Mesenchymal stem cell (in vitro differentiated cells and primary cell): ENCODE results near the gene RSBN1L.

Experiments
- DNase-seq: peaks from one replicate; pipeline ENCODE4 v3.0.0-alpha.2; 2013
- H2AFZ ChIP-seq: one replicate; pipeline ENCODE4 v1.6.1; 2013; ENCODE audit warnings: low read depth, mild to moderate bottlenecking, control low read depth, inconsistent platforms, low read length, moderate library complexity
- H2AK5ac ChIP-seq: 2 replicates; pipeline ENCODE4 v1.6.1; 2013; ENCODE audit warnings: low read length, moderate library complexity, mild to moderate bottlenecking, inconsistent platforms; ENCODE audit not compliant: severe bottlenecking
- H2BK120ac ChIP-seq: one replicate; pipeline ENCODE4 v1.6.1; 2013; ENCODE audit warnings: low read depth, mild to moderate bottlenecking, inconsistent platforms, low read length, moderate library complexity
- H2BK12ac ChIP-seq, 2 experiments: one replicate each; pipeline ENCODE4 v1.6.1; 2013; ENCODE audit warnings: inconsistent platforms in 2 of 2, low read length in 2 of 2, mild to moderate bottlenecking in 2 of 2, moderate library complexity in 2 of 2, control low read depth in 1 of 2
- H2BK15ac ChIP-seq: one replicate; pipeline ENCODE4 v1.6.1; 2013; ENCODE audit warnings: mild to moderate bottlenecking, low read depth, inconsistent platforms; ENCODE audit not compliant: poor library complexity, severe bottlenecking
- H2BK5ac ChIP-seq: 2 replicates; pipeline ENCODE4 v1.6.1; 2013; ENCODE audit warnings: low read depth, mild to moderate bottlenecking, low read length, control low read depth, inconsistent platforms; ENCODE audit not compliant: poor library complexity, severe bottlenecking
- H3K14ac ChIP-seq, 2 experiments: one replicate each; pipeline ENCODE4 v1.6.1; 2013; ENCODE audit warnings: inconsistent platforms in 2 of 2, low read length in 2 of 2, control low read depth in 1 of 2, mild to moderate bottlenecking in 1 of 2, moderate library complexity in 1 of 2
- H3K18ac ChIP-seq, 2 experiments: one replicate each; pipeline ENCODE4 v1.6.1; 2013; ENCODE audit warnings: inconsistent platforms in 2 of 2, low read length in 2 of 2, control low read depth in 1 of 2, low read depth in 1 of 2, mild to moderate bottlenecking in 1 of 2
- H3K23ac ChIP-seq, 2 experiments: one replicate each; pipeline ENCODE4 v1.6.1; 2013; ENCODE audit warnings: inconsistent platforms in 2 of 2, low read length in 2 of 2, mild to moderate bottlenecking in 2 of 2, moderate library complexity in 2 of 2, control low read depth in 1 of 2
- H3K27ac ChIP-seq: 2 replicates; pipeline ENCODE4 v1.5.1; 2013; ENCODE audit warnings: mild to moderate bottlenecking, moderate library complexity, low read length, control low read depth, inconsistent platforms; ENCODE audit not compliant: poor library complexity, severe bottlenecking
- H3K27me3 ChIP-seq, 2 experiments: 2 replicates each; pipeline versions ENCODE4 v1.6.1 to v1.7.0; 2013; ENCODE audit warnings: low read length in 2 of 2, mild to moderate bottlenecking in 2 of 2, moderate library complexity in 2 of 2, control low read depth in 1 of 2, inconsistent platforms in 1 of 2; ENCODE audit not compliant: control insufficient read depth in 1 of 2, insufficient read depth in 1 of 2
- H3K36me3 ChIP-seq, 2 experiments: 2 replicates each; pipeline versions ENCODE4 v1.6.1 to v1.7.0; 2013; ENCODE audit warnings: low read length in 2 of 2, control low read depth in 1 of 2, inconsistent platforms in 1 of 2, low read depth in 1 of 2, mild to moderate bottlenecking in 1 of 2; ENCODE audit not compliant: insufficient read depth in 2 of 2, control insufficient read depth in 1 of 2
- H3K4ac ChIP-seq, 2 experiments: one replicate each; pipeline ENCODE4 v1.6.1; 2013; ENCODE audit warnings: inconsistent platforms in 2 of 2, low read length in 2 of 2, mild to moderate bottlenecking in 2 of 2, moderate library complexity in 2 of 2, control low read depth in 1 of 2, low read depth in 1 of 2
- H3K4me1 ChIP-seq: 2 replicates; pipeline ENCODE4 v1.6.1; 2013; ENCODE audit warnings: low read depth, low read length, control low read depth; ENCODE audit not compliant: control insufficient read depth, insufficient read depth
- H3K4me2 ChIP-seq: 2 replicates; pipeline ENCODE4 v1.6.1; 2013; ENCODE audit warnings: low read length, mild to moderate bottlenecking, inconsistent platforms; ENCODE audit not compliant: poor library complexity, severe bottlenecking
- H3K4me3 ChIP-seq, 2 experiments: 2 replicates each; pipeline versions ENCODE4 v1.5.1 to v1.7.0; 2013; ENCODE audit warnings: low read length in 2 of 2, mild to moderate bottlenecking in 2 of 2, control low read depth in 1 of 2, low read depth in 1 of 2; ENCODE audit not compliant: insufficient read depth in 1 of 2
- H3K79me1 ChIP-seq: replicated peaks from 2 replicates; pipeline ENCODE4 v1.6.1; 2013; ENCODE audit warnings: mild to moderate bottlenecking, control low read depth, low read length, inconsistent platforms; ENCODE audit not compliant: poor library complexity, severe bottlenecking
- H3K9ac ChIP-seq: 2 replicates; pipeline ENCODE4 v1.7.0; 2013; ENCODE audit warnings: mild to moderate bottlenecking, low read length, moderate library complexity
- H3K9me3 ChIP-seq: 2 replicates; pipeline ENCODE4 v1.7.0; 2013; ENCODE audit warnings: mild to moderate bottlenecking, low read length; ENCODE audit not compliant: control insufficient read depth
- H4K8ac ChIP-seq: one replicate; pipeline ENCODE4 v1.6.1; 2013; ENCODE audit warnings: inconsistent platforms, mild to moderate bottlenecking, low read length, moderate library complexity
- H4K91ac ChIP-seq: one replicate; pipeline ENCODE4 v1.6.1; 2013; ENCODE audit warnings: mild to moderate bottlenecking, low read length, inconsistent platforms
- WGBS: methylation state at CpG from one replicate; pipeline ENCODE4 v1.1.7; 2013; ENCODE audit warnings: mixed read lengths; 5-methylcytosine and 5-hydroxymethylcytosine counted together

The RSBN1L gene

DNA sequence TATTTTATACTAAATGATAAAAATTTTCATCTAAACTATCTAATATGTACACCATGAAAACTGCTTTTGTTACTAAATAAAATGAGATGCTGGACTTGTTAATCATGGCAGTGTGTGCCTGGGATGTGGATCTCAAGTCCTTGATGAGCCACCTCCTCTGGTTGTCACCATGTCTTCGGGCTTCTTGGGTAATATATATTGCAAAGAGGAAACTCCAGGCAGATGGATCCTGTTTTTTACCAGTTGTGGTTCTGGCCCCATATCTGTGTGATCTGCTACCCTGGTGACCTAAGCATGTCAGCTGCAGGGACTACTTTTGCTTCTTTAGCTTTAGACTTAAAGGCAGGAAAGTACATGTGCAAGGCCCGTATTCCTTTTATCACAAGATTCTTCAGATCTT lies 55.8 kb downstream of the RSBN1L start:
- H3K79me1 ChIP-seq = peaks cover 24% of the 10 kb centered on the region
- H3K14ac ChIP-seq = no peak overlapping the region
- H2BK120ac ChIP-seq = no peak overlapping the region
- WGBS = 85% methylated on average over 2 of the region's 2 CpGs
- H3K4me3 ChIP-seq = no peak overlapping the region
- no peak overlapping the region for H2BK5ac ChIP-seq
- no peak overlapping the region for H2BK15ac ChIP-seq
- H3K27me3 ChIP-seq = no peaks in the 10 kb centered on the region
- no peak overlapping the region for H2BK12ac ChIP-seq
- no peak overlapping the region for H3K4me2 ChIP-seq
- no peak for DNase-seq
- peaks cover 4 to 34% of the 10 kb centered on the region in 2 experiments for H3K36me3 ChIP-seq
- no peaks in the 10 kb centered on the region for H3K4me1 ChIP-seq
- no peak overlapping the region for H3K23ac ChIP-seq
- H4K8ac ChIP-seq = no peak overlapping the region
- no peak overlapping the region for H3K27ac ChIP-seq
- no peak overlapping the region for H3K4ac ChIP-seq
- H3K9ac ChIP-seq = no peak overlapping the region
- no peak overlapping the region for H4K91ac ChIP-seq
- no peak overlapping the region for H3K18ac ChIP-seq
- H2AFZ ChIP-seq = no peak overlapping the region
- no peaks in the 10 kb centered on the region for H3K9me3 ChIP-seq
- no peak overlapping the region for H2AK5ac ChIP-seq

DNA sequence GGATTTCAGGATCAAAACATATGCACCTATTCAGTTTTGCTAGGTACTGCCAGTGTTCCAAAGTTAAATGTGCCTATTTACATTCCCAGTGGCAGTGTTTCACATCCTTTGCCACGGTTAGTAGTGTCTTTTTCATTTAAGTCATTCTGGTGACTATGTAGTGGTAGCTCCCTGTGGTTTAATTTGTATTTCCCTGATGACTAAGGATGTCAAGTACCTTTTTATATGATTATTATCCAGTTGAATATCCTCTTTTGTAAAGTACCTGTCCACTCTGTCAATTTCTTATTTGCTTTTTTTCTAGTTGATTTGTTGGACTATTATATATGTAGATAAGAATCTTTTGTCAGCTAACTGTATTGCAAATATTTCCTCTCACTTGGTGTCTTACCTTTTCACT lies 56.9 kb downstream of the RSBN1L start:
- Histone ChIP-seq H2BK120ac (no peak overlapping the region), H2BK12ac (no peak overlapping the region), H4K91ac (no peak overlapping the region), H3K4me3 (no peak overlapping the region), H2AK5ac (no peak overlapping the region), H2BK15ac (no peak overlapping the region), H3K27ac (no peak overlapping the region), H3K4me1 (no peaks in the 10 kb centered on the region), H3K9me3 (no peaks in the 10 kb centered on the region), H3K14ac (no peak overlapping the region), H3K18ac (no peak overlapping the region), H3K9ac (no peak overlapping the region), H3K4me2 (no peak overlapping the region), H2BK5ac (no peak overlapping the region), H3K27me3 (no peaks in the 10 kb centered on the region), H4K8ac (no peak overlapping the region), H3K79me1 (peaks cover 22% of the 10 kb centered on the region), H2AFZ (no peak overlapping the region), H3K36me3 (peaks cover 0 to 34% of the 10 kb centered on the region in 2 experiments), H3K23ac (no peak overlapping the region), H3K4ac (no peak overlapping the region)
- WGBS = 38% methylated on average over 1 of the region's 1 CpG
- no peak for DNase-seq

DNA sequence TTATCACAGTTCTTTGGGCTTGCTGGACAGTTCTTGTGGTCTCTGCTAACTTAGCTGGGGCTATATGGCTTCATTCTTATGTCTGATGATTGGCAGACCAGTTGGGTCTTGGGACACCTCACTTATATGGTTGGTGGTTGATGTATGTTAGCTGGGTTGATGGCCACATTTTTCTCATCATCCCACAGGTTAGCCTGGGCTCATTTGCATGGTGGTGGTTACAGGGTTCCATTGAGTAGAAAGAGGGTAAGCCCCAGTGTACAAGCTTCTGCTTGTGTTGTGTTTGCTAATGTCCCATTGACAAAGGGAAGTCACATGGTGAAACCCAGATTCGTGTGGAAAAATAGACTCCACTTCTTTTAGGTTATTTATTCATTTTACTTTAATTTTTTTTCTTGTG lies 61.3 kb downstream of the RSBN1L start:
- peaks cover 11% of the 10 kb centered on the region for H3K79me1 ChIP-seq
- peaks cover 2% of the 10 kb centered on the region for H3K4me1 ChIP-seq
- no peak overlapping the region for H3K4ac ChIP-seq
- H3K27ac ChIP-seq = no peak overlapping the region
- DNase-seq = no peak
- no peak overlapping the region for H4K8ac ChIP-seq
- no peak overlapping the region for H2AK5ac ChIP-seq
- H3K4me2 ChIP-seq = no peak overlapping the region
- no peak overlapping the region for H2AFZ ChIP-seq
- H2BK120ac ChIP-seq = no peak overlapping the region
- no peak overlapping the region for H3K14ac ChIP-seq
- H3K18ac ChIP-seq = no peak overlapping the region
- WGBS = no CpG with 5 or more reads among the region's 1 CpG
- no peak overlapping the region for H3K4me3 ChIP-seq
- H3K9ac ChIP-seq = no peak overlapping the region
- H2BK5ac ChIP-seq = no peak overlapping the region
- peaks cover 0 to 4% of the 10 kb centered on the region in 2 experiments for H3K36me3 ChIP-seq
- H2BK12ac ChIP-seq = no peak overlapping the region
- H3K27me3 ChIP-seq = no peaks in the 10 kb centered on the region
- no peak overlapping the region for H2BK15ac ChIP-seq
- no peak overlapping the region for H3K23ac ChIP-seq
- H3K9me3 ChIP-seq = no peaks in the 10 kb centered on the region
- H4K91ac ChIP-seq = no peak overlapping the region

DNA sequence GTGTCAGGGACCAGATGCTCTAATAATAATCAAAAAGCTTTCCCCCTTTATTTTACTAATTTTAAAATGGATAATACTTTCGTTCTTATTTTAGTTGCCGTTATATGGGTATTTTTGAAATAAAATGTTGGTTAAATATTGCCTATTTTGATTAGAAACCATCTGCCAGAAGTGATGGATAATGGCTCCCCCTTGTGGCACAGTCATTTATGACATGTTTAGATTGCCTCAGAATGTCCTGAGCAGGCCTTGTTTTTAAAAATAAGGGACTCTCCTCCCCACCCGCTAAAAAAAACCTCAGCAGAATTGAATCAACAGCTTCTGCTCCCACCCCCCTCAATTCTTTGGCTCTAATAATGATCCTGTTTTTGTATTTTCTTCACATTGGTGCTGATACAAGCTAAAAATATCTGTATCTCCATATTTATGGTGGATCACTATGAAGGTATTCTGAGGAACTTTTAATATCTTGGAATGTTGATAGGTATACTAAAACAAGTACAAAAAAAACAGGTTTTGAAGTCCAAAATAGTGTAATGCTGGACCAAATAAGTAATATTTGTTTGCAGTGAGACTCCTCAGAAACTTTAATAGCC lies 63.1 kb downstream of the RSBN1L start:
- H4K8ac ChIP-seq = no peak overlapping the region
- H2BK120ac ChIP-seq = no peak overlapping the region
- H3K9me3 ChIP-seq = no peaks in the 10 kb centered on the region
- H3K27ac ChIP-seq = no peak overlapping the region
- H3K4ac ChIP-seq = no peak overlapping the region
- peak overlapping the region; percentile 85 for H3K9ac ChIP-seq
- H3K79me1 ChIP-seq = peaks cover 9% of the 10 kb centered on the region
- no peak overlapping the region for H4K91ac ChIP-seq
- no peak overlapping the region for H3K14ac ChIP-seq
- no peak overlapping the region for H2BK12ac ChIP-seq
- DNase-seq = peak; percentile 75
- no peak overlapping the region for H3K18ac ChIP-seq
- no peak overlapping the region for H2AFZ ChIP-seq
- peak overlapping the region in 1 of 2 experiments; percentile 56 for H3K4me3 ChIP-seq
- H2BK5ac ChIP-seq = no peak overlapping the region
- H2BK15ac ChIP-seq = no peak overlapping the region
- no peak overlapping the region for H3K23ac ChIP-seq
- 10% methylated on average over 3 of the region's 3 CpGs for WGBS
- peaks cover 2% of the 10 kb centered on the region for H3K4me1 ChIP-seq
- H3K36me3 ChIP-seq = no peaks in the 10 kb centered on the region
- no peak overlapping the region for H2AK5ac ChIP-seq
- H3K4me2 ChIP-seq = no peak overlapping the region
- H3K27me3 ChIP-seq = no peaks in the 10 kb centered on the region
